Tibial nerve (tissue), 4 donors: ENCODE data around the gene RUNX1. TPM values are rescaled to one million over a fixed set of nuclear protein-coding genes. Genes with fewer than 3 reads are reported as not detected.

Source experiments
- DNase-seq, 2 donors: peaks; one replicate each; pipeline ENCODE4 v3.0.0-alpha.2; 2019; ENCODE audit warnings: low spot score in 2 of 2
- H3K27ac ChIP-seq, 4 donors: fragments of 200-600 bp; sonication (generic) in 3 of 4; one replicate each; pipeline ENCODE4 v1.5.1; 2017 to 2019; ENCODE audit warnings: mild to moderate bottlenecking in 1 of 4
- H3K27me3 ChIP-seq, 2 donors: fragments of 200-600 bp; sonication (generic) in 1 of 2; one replicate each; pipeline versions ENCODE4 v1.5.1 to v1.6.0; 2017 to 2019
- H3K36me3 ChIP-seq, 3 donors: fragments of 200-600 bp; sonication (generic); one replicate each; pipeline ENCODE4 v1.5.1; 2018 to 2019
- H3K4me1 ChIP-seq, 4 donors: fragments of 200-600 bp; sonication (generic) in 3 of 4; one replicate each; pipeline ENCODE4 v1.5.1; 2017 to 2019
- H3K4me3 ChIP-seq, 4 donors: fragments of 200-600 bp; sonication (generic) in 3 of 4; one replicate each; pipeline ENCODE4 v1.5.1; 2017 to 2019; ENCODE audit warnings: mild to moderate bottlenecking in 1 of 4, moderate library complexity in 1 of 4
- H3K9me3 ChIP-seq, 4 donors: fragments of 200-600 bp; sonication (generic) in 3 of 4; one replicate each; pipeline ENCODE4 v1.5.1; 2017 to 2019
- EP300 ChIP-seq, 2 donors: sonication (generic); formaldehyde crosslinking; IDR thresholded peaks; one replicate each; pipeline ENCODE4 v1.6.1; 2017; ENCODE audit warnings: antibody characterized with exemption in 2 of 2, mild to moderate bottlenecking in 1 of 2
- POLR2A ChIP-seq, 2 donors: fragments of 450-650 bp; IDR thresholded peaks; one replicate each; pipeline ENCODE4 v1.6.1; 2017; ENCODE audit warnings: antibody characterized with exemption in 2 of 2, mild to moderate bottlenecking in 2 of 2, moderate library complexity in 2 of 2
- WGBS, 2 donors: methylation state at CpG; one replicate each; pipeline ENCODE4 v1.1.5; 2018; 5-methylcytosine and 5-hydroxymethylcytosine counted together
- total RNA-seq, 4 donors: library from RNA; depleted of rRNA; stranded (reverse); fragments of >200 nt; gene quantifications; one replicate each; pipeline ENCODE4 v1.1.0, GENCODE V29; 2016
- TF ChIP-seq, protein P1 (sequence below), 5 experiments: fragments of 200-600 bp in 3 of 5; fragments of 450-650 bp in 2 of 5; sonication (generic) in 3 of 5; IDR thresholded peaks; one replicate each; pipeline ENCODE4 v1.5.1; 2016 to 2019; ENCODE audit warnings: antibody characterized with exemption in 5 of 5, mild to moderate bottlenecking in 3 of 5, moderate library complexity in 2 of 5

Gene RUNX1
- total RNA-seq, 4 donors from 2014 or later: 23.6 to 36.9 (median 26.3) TPM

DNA sequence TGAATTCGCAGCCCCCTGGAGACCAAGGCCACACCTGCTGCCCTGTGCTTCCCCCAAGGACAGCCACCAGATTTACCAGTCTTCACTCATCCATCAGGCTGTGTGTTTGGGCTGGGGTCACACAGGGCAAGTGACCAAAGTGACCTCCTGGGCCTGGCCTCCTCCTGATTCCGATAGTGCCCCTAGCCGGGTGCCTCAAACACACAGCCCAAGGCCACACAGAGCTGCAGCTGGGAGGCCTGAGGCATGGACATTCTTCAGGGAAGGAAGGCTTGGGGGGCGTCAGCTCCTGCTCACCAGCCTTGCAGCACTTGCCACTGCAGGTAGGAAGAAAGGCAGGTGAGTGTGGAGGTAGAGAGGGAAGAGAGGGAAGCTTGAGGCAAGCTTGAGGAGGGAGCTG, 181.3 kb downstream of the RUNX1 start:
- WGBS, 2 donors: 86 to 88% methylated on average over 4 of the region's 4 CpGs
- Histone ChIP-seq H3K4me1 (peaks cover 0 to 56% (median 14%) of the 10 kb centered on the region in 4 donors), H3K4me3 (no peak overlapping the region), H3K9me3 (no peaks in the 10 kb centered on the region), H3K27me3 (no peaks in the 10 kb centered on the region), H3K27ac (no peak overlapping the region), H3K36me3 (peaks cover 0 to 61% (median 0%) of the 10 kb centered on the region in 3 donors)
- TF ChIP-seq EP300 (IDR thresholded peaks at IDR 0.05): no peak
- TF ChIP-seq, protein P1, sequence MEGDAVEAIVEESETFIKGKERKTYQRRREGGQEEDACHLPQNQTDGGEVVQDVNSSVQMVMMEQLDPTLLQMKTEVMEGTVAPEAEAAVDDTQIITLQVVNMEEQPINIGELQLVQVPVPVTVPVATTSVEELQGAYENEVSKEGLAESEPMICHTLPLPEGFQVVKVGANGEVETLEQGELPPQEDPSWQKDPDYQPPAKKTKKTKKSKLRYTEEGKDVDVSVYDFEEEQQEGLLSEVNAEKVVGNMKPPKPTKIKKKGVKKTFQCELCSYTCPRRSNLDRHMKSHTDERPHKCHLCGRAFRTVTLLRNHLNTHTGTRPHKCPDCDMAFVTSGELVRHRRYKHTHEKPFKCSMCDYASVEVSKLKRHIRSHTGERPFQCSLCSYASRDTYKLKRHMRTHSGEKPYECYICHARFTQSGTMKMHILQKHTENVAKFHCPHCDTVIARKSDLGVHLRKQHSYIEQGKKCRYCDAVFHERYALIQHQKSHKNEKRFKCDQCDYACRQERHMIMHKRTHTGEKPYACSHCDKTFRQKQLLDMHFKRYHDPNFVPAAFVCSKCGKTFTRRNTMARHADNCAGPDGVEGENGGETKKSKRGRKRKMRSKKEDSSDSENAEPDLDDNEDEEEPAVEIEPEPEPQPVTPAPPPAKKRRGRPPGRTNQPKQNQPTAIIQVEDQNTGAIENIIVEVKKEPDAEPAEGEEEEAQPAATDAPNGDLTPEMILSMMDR (IDR thresholded peaks at IDR 0.05): no peak
- no peak for TF ChIP-seq POLR2A (IDR thresholded peaks at IDR 0.05)
- no peak for DNase-seq

DNA sequence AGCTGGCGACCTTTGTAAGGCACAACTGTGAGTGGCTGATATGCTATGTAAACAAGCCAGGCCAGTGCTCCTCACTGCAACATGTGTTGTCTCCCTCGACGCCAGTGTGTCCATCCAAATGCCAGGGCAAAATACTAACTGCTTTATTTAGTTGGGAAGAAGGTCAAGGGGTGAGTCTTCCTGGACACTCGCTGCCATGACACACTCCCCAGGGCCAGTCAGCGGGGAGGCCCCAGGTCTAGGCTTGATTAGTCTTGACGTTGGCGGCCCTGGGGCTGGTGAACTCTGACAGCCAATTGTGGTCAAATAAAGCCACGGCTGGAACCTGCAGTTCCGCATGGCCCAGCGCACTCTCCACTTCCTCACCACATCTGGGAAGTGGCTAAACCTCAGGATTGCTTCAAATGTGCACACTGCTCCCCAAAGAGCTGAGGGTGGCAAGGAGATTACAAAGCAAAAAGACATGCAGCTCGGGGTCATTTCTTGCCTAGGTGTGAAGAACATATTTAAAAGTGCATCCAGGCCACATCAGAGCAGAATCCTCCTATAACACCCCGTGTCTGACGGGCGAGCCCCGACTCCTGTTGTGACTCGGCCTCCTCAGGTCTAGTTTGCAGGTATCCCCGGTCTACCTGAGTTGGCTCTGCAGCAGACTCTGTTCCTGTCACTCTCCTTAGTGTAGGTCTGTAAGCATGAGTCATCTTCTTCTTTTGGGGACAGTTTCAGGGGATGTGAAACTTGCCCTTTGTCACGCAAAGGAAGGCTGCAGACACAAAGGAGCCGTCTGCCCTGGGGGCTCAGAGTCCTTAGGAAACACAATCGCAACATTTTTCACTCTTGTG, 183.5 kb downstream of the RUNX1 start:
- H3K4me3 ChIP-seq: no peak overlapping the region
- H3K4me1 ChIP-seq: peaks cover 0 to 49% (median 14%) of the 10 kb centered on the region in 4 donors
- DNase-seq: no peak
- H3K9me3 ChIP-seq: no peaks in the 10 kb centered on the region
- peaks cover 0 to 60% (median 0%) of the 10 kb centered on the region in 3 donors for H3K36me3 ChIP-seq
- H3K27ac ChIP-seq: peak overlapping the region in 2 of 4 donors; percentile 6 to 21
- TF ChIP-seq, protein P1 (IDR thresholded peaks at IDR 0.05): no peak
- TF ChIP-seq EP300 (IDR thresholded peaks at IDR 0.05): peak in 1 of 2 donors; percentile 60
- 67 to 71% methylated on average over 19 to 20 of the region's 20 CpGs for WGBS, 2 donors
- H3K27me3 ChIP-seq: no peaks in the 10 kb centered on the region

DNA sequence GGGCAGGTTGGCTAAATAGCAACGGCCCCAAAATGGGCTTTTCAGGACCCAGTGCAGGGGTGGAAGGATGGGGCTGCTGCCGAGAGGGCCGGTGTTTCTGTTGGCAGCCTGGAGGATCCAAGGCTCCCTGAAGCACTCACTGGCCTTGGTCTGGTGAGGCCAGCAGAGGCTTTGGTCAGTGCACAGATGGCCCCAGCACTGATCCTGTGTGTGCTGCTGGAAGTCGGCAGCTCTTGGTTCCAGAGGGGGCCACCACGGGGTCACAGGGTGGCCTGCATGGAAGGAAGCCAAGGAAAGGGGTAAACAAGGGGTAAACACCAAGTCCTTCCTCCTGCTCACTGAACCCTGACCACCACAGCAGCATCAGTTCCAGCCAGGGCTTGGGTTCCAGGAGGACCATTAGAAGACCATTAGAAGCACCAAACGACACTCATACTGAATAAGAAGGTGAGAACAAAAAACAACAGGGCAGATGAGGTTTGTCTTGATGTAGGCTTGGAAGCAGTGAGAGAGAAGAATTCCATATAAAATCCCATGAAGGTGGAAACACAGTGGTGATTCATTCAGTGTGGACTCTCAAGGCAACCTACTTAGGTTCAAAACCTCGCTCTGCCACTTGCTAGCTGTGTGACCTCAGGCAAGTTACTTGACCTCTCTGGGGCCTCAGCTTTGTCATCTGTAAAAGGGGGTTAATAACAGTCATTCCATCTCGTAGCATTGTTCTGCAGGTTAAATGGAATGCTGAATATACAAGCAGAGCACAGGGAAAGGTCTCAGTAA, 184.5 kb downstream of the RUNX1 start:
- peak overlapping the region in 2 of 4 donors; percentile 21 to 72 for H3K27ac ChIP-seq
- no peak for DNase-seq

DNA sequence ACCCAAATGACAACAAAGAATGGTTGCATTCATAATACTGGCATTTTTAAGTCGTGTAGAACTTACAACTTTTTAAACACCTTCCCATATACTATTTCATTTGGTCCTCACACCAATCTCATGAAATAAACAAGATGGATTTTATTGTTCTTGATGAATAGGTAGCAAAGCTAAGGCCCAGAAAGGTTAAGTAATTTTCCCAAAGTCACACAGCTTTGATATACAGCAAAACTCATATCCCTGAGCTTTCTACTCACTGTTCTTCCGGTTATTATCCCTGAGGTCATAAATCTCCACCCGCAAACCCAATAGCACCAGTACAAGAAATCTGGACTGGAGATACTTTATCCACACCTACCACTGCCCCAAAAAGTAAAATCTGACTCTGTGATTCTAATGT, 186.2 kb downstream of the RUNX1 start:
- Histone ChIP-seq H3K4me1 (peaks cover 0 to 49% (median 17%) of the 10 kb centered on the region in 4 donors), H3K27me3 (no peaks in the 10 kb centered on the region), H3K9me3 (no peaks in the 10 kb centered on the region), H3K36me3 (peaks cover 0 to 52% (median 0%) of the 10 kb centered on the region in 3 donors), H3K4me3 (no peak overlapping the region), H3K27ac (no peak overlapping the region)
- 92 to 97% methylated on average over 3 of the region's 3 CpGs for WGBS, 2 donors
- no peak for DNase-seq
- TF ChIP-seq POLR2A (IDR thresholded peaks at IDR 0.05): no peak
- no peak for TF ChIP-seq EP300 (IDR thresholded peaks at IDR 0.05)
- TF ChIP-seq, protein P1 (IDR thresholded peaks at IDR 0.05): no peak

More for the DNA sequence above, 184.5 kb downstream of the RUNX1 start:
- Histone ChIP-seq H3K36me3 (peaks cover 0 to 53% (median 0%) of the 10 kb centered on the region in 3 donors), H3K4me1 (peaks cover 0 to 45% (median 12%) of the 10 kb centered on the region in 4 donors), H3K9me3 (no peaks in the 10 kb centered on the region), H3K27me3 (no peaks in the 10 kb centered on the region), H3K4me3 (no peak overlapping the region)
- WGBS, 2 donors: 54 to 69% methylated on average over 8 of the region's 8 CpGs
- TF ChIP-seq EP300 (IDR thresholded peaks at IDR 0.05): no peak
- TF ChIP-seq, protein P1 (IDR thresholded peaks at IDR 0.05): no peak
- TF ChIP-seq POLR2A (IDR thresholded peaks at IDR 0.05): no peak
